Stimulated activated naive CD8-positive, alpha-beta T cell treated with anti-CD3 and anti-CD28 coated beads, Interleukin-15, Interleukin-2, amounts not matched to agents 100 ng/mL and 50 ng/mL, for 24 hours (primary cell): ENCODE data around the gene CWC22.

Experiments used
- H3K27ac Mint-ChIP-seq: one replicate; pipeline ENCODE4 v1.8.0; 2021; ENCODE audit warnings: mild to moderate bottlenecking, mixed read lengths
- H3K27me3 Mint-ChIP-seq: one replicate; pipeline ENCODE4 v1.8.0; 2021; ENCODE audit warnings: mixed read lengths
- H3K36me3 Mint-ChIP-seq: one replicate; pipeline ENCODE4 v1.8.0; 2021; ENCODE audit warnings: low read depth, mixed read lengths
- H3K4me1 Mint-ChIP-seq: one replicate; pipeline ENCODE4 v1.8.0; 2021; ENCODE audit warnings: low read depth, mixed read lengths
- H3K4me3 Mint-ChIP-seq: one replicate; pipeline ENCODE4 v1.8.0; 2021; ENCODE audit warnings: mild to moderate bottlenecking, mixed read lengths
- H3K9me3 Mint-ChIP-seq: one replicate; pipeline ENCODE4 v1.8.0; 2021; ENCODE audit warnings: mixed read lengths

CWC22 gene

GRCh38 chr2:179910735-179911113 lies 96.4 kb downstream of the CWC22 start:
- H3K9me3 Mint-ChIP-seq, result no peaks in the 10 kb centered on the region
- H3K4me3 Mint-ChIP-seq, result no peak overlapping the region
- H3K27ac Mint-ChIP-seq, result no peak overlapping the region
- H3K27me3 Mint-ChIP-seq, result peaks cover 2% of the 10 kb centered on the region
- H3K36me3 Mint-ChIP-seq, result no peaks in the 10 kb centered on the region
- H3K4me1 Mint-ChIP-seq, result no peaks in the 10 kb centered on the region

- H3K36me3 Mint-ChIP-seq, result no peaks in the 10 kb centered on the region
- no peak overlapping the region for H3K4me3 Mint-ChIP-seq
- H3K27me3 Mint-ChIP-seq, result peaks cover 3% of the 10 kb centered on the region
- no peaks in the 10 kb centered on the region for H3K9me3 Mint-ChIP-seq
- H3K4me1 Mint-ChIP-seq, result no peaks in the 10 kb centered on the region
- H3K27ac Mint-ChIP-seq, result no peak overlapping the region
Observed at GRCh38 chr2:179909845-179910734, 97.0 kb downstream of the CWC22 start.

GRCh38 chr2:179900655-179901054 lies 106.4 kb downstream of the CWC22 start:
- no peaks in the 10 kb centered on the region for H3K4me1 Mint-ChIP-seq
- H3K4me3 Mint-ChIP-seq, result no peak overlapping the region
- H3K9me3 Mint-ChIP-seq, result no peaks in the 10 kb centered on the region
- no peaks in the 10 kb centered on the region for H3K36me3 Mint-ChIP-seq
- no peak overlapping the region for H3K27ac Mint-ChIP-seq
- peaks cover under 1% of the 10 kb centered on the region for H3K27me3 Mint-ChIP-seq

- no peaks in the 10 kb centered on the region for H3K9me3 Mint-ChIP-seq
- peaks cover 3% of the 10 kb centered on the region for H3K27me3 Mint-ChIP-seq
- no peaks in the 10 kb centered on the region for H3K36me3 Mint-ChIP-seq
- no peaks in the 10 kb centered on the region for H3K4me1 Mint-ChIP-seq
- H3K27ac Mint-ChIP-seq, result no peak overlapping the region
- no peak overlapping the region for H3K4me3 Mint-ChIP-seq
Observed at GRCh38 chr2:179899666-179900065, 107.4 kb downstream of the CWC22 start.

- no peaks in the 10 kb centered on the region for H3K36me3 Mint-ChIP-seq
Observed at GRCh38 chr2:179898873-179899272, 108.2 kb downstream of the CWC22 start.

More at GRCh38 chr2:179898873-179899272, 108.2 kb downstream of the CWC22 start:
- no peak overlapping the region for H3K27ac Mint-ChIP-seq
- H3K4me1 Mint-ChIP-seq, result no peaks in the 10 kb centered on the region
- H3K4me3 Mint-ChIP-seq, result no peak overlapping the region
- peaks cover 3% of the 10 kb centered on the region for H3K27me3 Mint-ChIP-seq
- H3K9me3 Mint-ChIP-seq, result no peaks in the 10 kb centered on the region
